HepG2 (cell line): ENCODE results near the gene TMEM184C. TPM values are rescaled to one million over a fixed set of nuclear protein-coding genes. Genes with fewer than 3 reads are reported as not detected.

ENCODE experiments used
- ATAC-seq: fragments of 200-7000 bp; cut with Tn5 transposase; 3 replicates; pipeline ENCODE4 v1.9.1; 2020; ENCODE audit warnings: mild to moderate bottlenecking, moderate library complexity
- BruUV-seq: library from RNA; stranded (reverse); fragments of 400-500 nt; replicated peaks from 2 replicates; lab custom pipeline; 2021; lab: Mats Ljungman, UMichigan
- CTCF ChIA-PET: fragments of 300-600 bp; formaldehyde crosslinking; extraction: SDS; loops from one replicate; lab custom pipeline; 2021; ENCODE audit warnings: low total read pairs, inconsistent platforms, low intra/inter-chr PET ratio; lab: Yijun Ruan, JAX
- POLR2A ChIA-PET: fragments of 350-600 bp; sonication (Branson Sonifier 250); formaldehyde crosslinking; loops from one replicate; lab custom pipeline; 2020; ENCODE audit warnings: antibody characterized with exemption, inconsistent platforms; lab: Yijun Ruan, JAX
- DNase-seq: peaks from one replicate; pipeline ENCODE4 v3.0.0-alpha.2; 2015; ENCODE audit warnings: low spot score
- FAIRE-seq: peaks from 3 replicates; lab custom pipeline; 2011; peaks lifted over from hg19 to GRCh38; lab: Jason Lieb, UNC
- H2AFZ ChIP-seq: one replicate; pipeline ENCODE4 v1.6.1; 2011; ENCODE audit warnings: low read length, inconsistent platforms
- H3K27ac ChIP-seq: fragments of 300-600 bp; 3 replicates; pipeline ENCODE4 v1.8.0; 2011; ENCODE audit warnings: mixed run types, mild to moderate bottlenecking, mixed read lengths, low read length, inconsistent platforms; ENCODE audit not compliant: insufficient read depth; ENCODE audit errors: extremely low read length
- H3K27me3 ChIP-seq, 2 experiments: fragments of 200-600 bp in 1 of 2; 2 replicates in 1 of 2; 3 replicates in 1 of 2; pipeline versions ENCODE4 v1.6.0 to v1.8.0; 2011; ENCODE audit warnings: low read length in 2 of 2, mild to moderate bottlenecking in 2 of 2, moderate library complexity in 2 of 2, inconsistent platforms in 1 of 2; ENCODE audit not compliant: insufficient read depth in 2 of 2, control insufficient read depth in 1 of 2
- H3K36me3 ChIP-seq, 2 experiments: fragments of 200-600 bp in 1 of 2; replicated peaks in 1 of 2; 2 replicates in 1 of 2; 3 replicates in 1 of 2; pipeline versions ENCODE4 v1.5.1 to v1.8.0; 2011; ENCODE audit warnings: low read length in 2 of 2, inconsistent platforms in 1 of 2; ENCODE audit not compliant: insufficient read depth in 2 of 2, control insufficient read depth in 1 of 2
- H3K4me1 ChIP-seq: 2 replicates; pipeline ENCODE4 v1.5.1; 2012; ENCODE audit warnings: low read length, inconsistent platforms; ENCODE audit not compliant: insufficient read depth
- H3K4me2 ChIP-seq: 2 replicates; pipeline ENCODE4 v1.6.0; 2011; ENCODE audit warnings: low read depth, low read length, inconsistent platforms
- H3K4me3 ChIP-seq, 3 experiments: fragments of 200-600 bp in 1 of 3; sonication (generic), shearing (Covaris generic) in 1 of 3; replicated peaks in 1 of 3; 2 replicates each; pipeline ENCODE4 v1.5.1; 2011 to 2016; ENCODE audit warnings: low read length in 3 of 3, inconsistent platforms in 2 of 3, low read depth in 2 of 3, mild to moderate bottlenecking in 2 of 3, control low read depth in 1 of 3, mixed read lengths in 1 of 3; ENCODE audit not compliant: insufficient read depth in 1 of 3
- H3K79me2 ChIP-seq: one replicate; pipeline ENCODE4 v1.6.1; 2011; ENCODE audit warnings: low read length, inconsistent platforms; ENCODE audit not compliant: insufficient read depth
- H3K9ac ChIP-seq: 2 replicates; pipeline ENCODE4 v1.6.0; 2011; ENCODE audit warnings: mild to moderate bottlenecking, low read depth, low read length, inconsistent platforms; ENCODE audit not compliant: insufficient read depth
- H3K9me3 ChIP-seq: 2 replicates; pipeline ENCODE4 v1.5.1; 2012; ENCODE audit warnings: mild to moderate bottlenecking, low read length
- H4K20me1 ChIP-seq: 2 replicates; pipeline ENCODE4 v1.6.0; 2011; ENCODE audit warnings: inconsistent platforms, mild to moderate bottlenecking, low read length, moderate library complexity; ENCODE audit not compliant: insufficient read depth
- KDM2A ChIP-seq: sonication (generic); formaldehyde crosslinking; IDR thresholded peaks from 2 replicates; pipeline ENCODE4 v1.4.0; 2020; ENCODE audit warnings: low read depth, missing genetic modification reagents, borderline replicate concordance
- SRY ChIP-seq: sonication (generic); formaldehyde crosslinking; IDR thresholded peaks from 2 replicates; pipeline ENCODE4 v1.8.0; 2022; ENCODE audit warnings: mild to moderate bottlenecking, missing genetic modification reagents
- ZNF121 ChIP-seq: sonication (generic); formaldehyde crosslinking; IDR thresholded peaks from 2 replicates; pipeline ENCODE4 v1.5.0; 2020; ENCODE audit warnings: mild to moderate bottlenecking, missing genetic modification reagents
- WGBS: methylation state at CpG from one replicate; pipeline ENCODE4 v1.1.6; 2017; ENCODE audit warnings: low lambda C conversion rate; 5-methylcytosine and 5-hydroxymethylcytosine counted together
- in situ Hi-C: cut with HindIII; loops from 2 replicates; pipeline ENCODE4 v1.10.0; 2017; ENCODE audit warnings: low pct_unique_long_range_greater_than_20kb; ENCODE audit not compliant: extremely low pct_ligation_motif_present
- intact Hi-C: fragments of 100-400 bp; cut with micrococcal nuclease; formaldehyde crosslinking; loops from one replicate; pipeline ENCODE4 v1.10.0; 2022; ENCODE audit not compliant: unreplicated experiment
- polyA plus RNA-seq, 8 experiments: library from polyadenylated mRNA; depleted of rRNA in 3 of 8; stranded (reverse) in 7 of 8; unstranded in 1 of 8; fragments of >200 nt; fragmentation: Illumina TruSeq in 4 of 8; extraction: Trizol in 4 of 8; gene quantifications; 2 replicates each; pipeline versions ENCODE4 v1.2.1 to v1.2.3, GENCODE V29; 2011 to 2016; ENCODE audit warnings: low read depth in 4 of 8, missing spikeins in 1 of 8, mixed read lengths in 1 of 8; ENCODE audit not compliant: insufficient read depth in 1 of 8
- total RNA-seq, 5 experiments: library from RNA; depleted of rRNA; stranded (reverse); fragments of >200 nt; fragmentation: Illumina TruSeq; extraction: Trizol; gene quantifications; 2 replicates each; pipeline ENCODE4 v1.2.3, GENCODE V29; 2016; ENCODE audit warnings: low read depth in 1 of 5
- TF ChIP-seq, protein P1 (sequence below): IDR thresholded peaks from 2 replicates; pipeline ENCODE4 v1.6.1; 2016; ENCODE audit warnings: missing compliant biosample characterization, missing genetic modification reagents, borderline replicate concordance
- TF ChIP-seq, protein P2 (sequence below), 2 experiments: fragments of 450-650 bp in 1 of 2; sonication (generic) in 1 of 2; formaldehyde crosslinking; IDR thresholded peaks; 2 replicates each; pipeline versions ENCODE4 v1.5.0 to v1.8.0; 2020 to 2022; ENCODE audit warnings: mild to moderate bottlenecking in 1 of 2, missing genetic modification reagents in 1 of 2

Gene TMEM184C
- total and polyA plus RNA-seq, 2 of the 13 experiments (the other 11 are each of a cell fraction or from before 2014, with no cell fraction given), result 13.9 to 26.1 TPM

DNA sequence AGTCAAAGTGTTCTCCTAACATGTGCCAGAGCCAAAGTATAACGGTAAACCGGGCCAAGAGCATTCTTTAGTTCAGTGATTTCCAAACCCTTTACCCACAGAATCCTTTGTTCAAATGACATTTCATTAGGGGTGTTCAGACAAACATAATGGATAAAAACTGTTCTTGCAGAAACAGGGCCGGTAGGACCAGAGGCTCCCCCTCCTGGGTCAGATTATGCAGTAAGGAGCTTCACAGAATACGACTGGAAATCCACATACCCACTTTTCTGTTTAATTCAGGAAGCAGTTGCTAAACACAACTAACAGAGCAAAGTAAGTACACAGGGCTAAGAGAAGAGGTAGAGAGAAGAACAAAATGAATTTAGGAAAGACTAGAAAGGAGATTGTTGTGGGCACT lies 46.6 kb upstream of the TMEM184C start:
- ChIA-PET POLR2A (no interaction called here), CTCF (no interaction called here)
- in situ Hi-C loops, result no loop called here
- no peaks in the 10 kb centered on the region for H3K79me2 ChIP-seq
- H2AFZ ChIP-seq, result no peak overlapping the region
- no TSS peak for BruUV-seq
- H3K4me3 ChIP-seq, result no peak overlapping the region
- H3K9ac ChIP-seq, result no peak overlapping the region
- H3K4me2 ChIP-seq, result no peak overlapping the region
- no peaks in the 10 kb centered on the region for H3K27me3 ChIP-seq
- FAIRE-seq, result no peak
- ATAC-seq, result no peak
- no peaks in the 10 kb centered on the region for H4K20me1 ChIP-seq
- H3K36me3 ChIP-seq, result no peaks in the 10 kb centered on the region
- intact Hi-C loops, result no loop called here
- no peaks in the 10 kb centered on the region for H3K4me1 ChIP-seq
- H3K9me3 ChIP-seq, result no peaks in the 10 kb centered on the region
- DNase-seq, result no peak
- H3K27ac ChIP-seq, result no peak overlapping the region
- WGBS, result 53% methylated on average over 4 of the region's 4 CpGs
- TF ChIP-seq KDM2A (CRISPR knock-in tag), result no peak
- TF ChIP-seq, protein P1, sequence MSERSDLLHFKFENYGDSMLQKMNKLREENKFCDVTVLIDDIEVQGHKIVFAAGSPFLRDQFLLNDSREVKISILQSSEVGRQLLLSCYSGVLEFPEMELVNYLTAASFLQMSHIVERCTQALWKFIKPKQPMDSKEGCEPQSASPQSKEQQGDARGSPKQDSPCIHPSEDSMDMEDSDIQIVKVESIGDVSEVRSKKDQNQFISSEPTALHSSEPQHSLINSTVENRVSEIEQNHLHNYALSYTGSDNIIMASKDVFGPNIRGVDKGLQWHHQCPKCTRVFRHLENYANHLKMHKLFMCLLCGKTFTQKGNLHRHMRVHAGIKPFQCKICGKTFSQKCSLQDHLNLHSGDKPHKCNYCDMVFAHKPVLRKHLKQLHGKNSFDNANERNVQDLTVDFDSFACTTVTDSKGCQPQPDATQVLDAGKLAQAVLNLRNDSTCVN (CRISPR knock-in tag), result no peak
- TF ChIP-seq, protein P2, sequence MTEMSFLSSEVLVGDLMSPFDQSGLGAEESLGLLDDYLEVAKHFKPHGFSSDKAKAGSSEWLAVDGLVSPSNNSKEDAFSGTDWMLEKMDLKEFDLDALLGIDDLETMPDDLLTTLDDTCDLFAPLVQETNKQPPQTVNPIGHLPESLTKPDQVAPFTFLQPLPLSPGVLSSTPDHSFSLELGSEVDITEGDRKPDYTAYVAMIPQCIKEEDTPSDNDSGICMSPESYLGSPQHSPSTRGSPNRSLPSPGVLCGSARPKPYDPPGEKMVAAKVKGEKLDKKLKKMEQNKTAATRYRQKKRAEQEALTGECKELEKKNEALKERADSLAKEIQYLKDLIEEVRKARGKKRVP (CRISPR knock-in tag; IDR thresholded peaks at IDR 0.05), result no peak
- TF ChIP-seq SRY (CRISPR knock-in tag), result no peak
- no peak for TF ChIP-seq ZNF121 (CRISPR knock-in tag)
